Fibroblast of peridontal ligament (primary cell): ENCODE measurements around the gene KNOP1.
"Not testable (repeated sequence)": the region's sequence is repeated elsewhere in the genome, so short reads cannot be mapped to it uniquely, and the experiment has no call there.

Source experiments
- DNase-seq: peaks from one replicate; pipeline ENCODE4 v3.0.0-alpha.2; 2010; ENCODE audit errors: extremely low read depth

Gene KNOP1

DNA sequence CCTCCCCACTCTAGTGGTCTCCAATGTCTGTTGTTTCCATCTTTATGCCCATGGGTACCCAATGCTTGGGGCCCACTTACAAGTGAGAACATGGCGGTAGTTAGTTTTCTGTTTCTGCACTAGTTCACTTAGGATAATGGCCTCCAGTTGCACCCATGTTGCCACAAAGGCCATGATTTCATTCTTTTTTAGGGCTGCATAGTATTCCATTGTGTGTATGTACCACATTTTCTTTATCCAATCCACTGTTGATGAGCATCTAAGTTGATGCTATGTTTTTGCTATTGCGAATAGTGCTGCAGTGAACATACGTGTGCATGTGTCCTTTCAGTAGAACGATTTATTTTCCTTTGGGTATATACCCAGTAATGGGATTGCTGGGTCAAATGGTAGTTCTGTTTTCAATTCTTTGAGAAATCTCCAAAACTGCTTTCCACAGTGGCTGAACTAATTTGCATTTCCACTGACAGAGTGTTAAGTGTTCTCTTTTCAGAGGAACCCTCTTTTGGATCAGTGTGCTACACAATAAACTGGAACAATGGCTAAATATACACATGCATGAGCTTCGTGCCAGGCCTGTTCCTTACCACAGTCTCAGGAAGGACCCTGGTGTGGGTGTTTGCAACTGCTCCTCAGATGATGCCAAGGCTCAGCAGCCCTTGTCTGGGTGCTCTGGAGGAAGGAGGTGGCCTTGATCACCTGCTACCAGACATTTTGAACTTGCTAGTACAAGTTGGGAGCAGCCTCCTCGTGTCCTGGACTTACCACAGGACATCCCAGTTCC, 34.4 kb downstream of the KNOP1 start:
- DNase-seq, result no peak

DNA sequence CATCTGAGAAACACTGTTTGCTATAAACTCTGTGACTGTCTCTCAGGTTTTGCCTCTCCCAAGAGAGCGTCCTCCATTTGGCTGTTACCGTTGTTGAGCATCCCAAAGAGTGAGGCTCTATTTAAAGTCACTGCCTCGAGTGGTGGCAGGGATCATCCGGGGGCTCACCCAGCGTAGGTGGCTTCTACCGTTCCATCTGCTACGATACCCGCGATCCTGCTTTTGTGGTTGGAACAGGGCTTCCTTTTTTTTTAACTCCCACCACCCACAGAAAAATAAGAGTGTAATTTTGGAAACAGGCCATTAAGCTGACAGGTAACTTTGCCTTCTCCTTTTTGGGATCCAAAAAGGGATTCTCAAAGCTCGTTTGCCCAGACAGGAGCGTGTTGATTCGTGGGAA, 36.4 kb downstream of the KNOP1 start:
- no peak for DNase-seq

- DNase-seq, result no peak
These were observed 37.1 kb downstream of the KNOP1 start for GRCh38 chr16:19680881-19681340.

DNA sequence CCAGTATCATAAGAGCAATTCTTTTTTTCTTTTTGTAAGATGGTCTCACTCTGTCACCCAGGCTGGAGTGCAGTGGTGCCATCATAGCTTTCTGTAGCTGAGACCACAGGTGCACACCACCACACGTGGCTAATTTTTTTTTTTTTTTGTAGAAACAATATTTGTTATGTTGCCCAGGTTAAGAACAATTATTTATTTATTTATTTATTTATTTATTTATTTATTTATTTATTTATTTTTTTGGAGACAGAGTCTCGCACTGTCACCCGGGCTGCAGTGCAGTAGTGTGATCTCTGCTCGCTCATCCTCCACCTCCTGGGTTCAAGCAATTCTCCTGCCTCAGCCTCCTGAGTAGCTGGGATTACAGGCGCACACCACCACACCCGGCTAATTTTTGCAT, 38.7 kb downstream of the KNOP1 start:
- DNase-seq, result not testable (repeated sequence)

- peak; percentile 85 for DNase-seq
These were observed 39.2 kb downstream of the KNOP1 start for GRCh38 chr16:19678804-19679203.

DNA sequence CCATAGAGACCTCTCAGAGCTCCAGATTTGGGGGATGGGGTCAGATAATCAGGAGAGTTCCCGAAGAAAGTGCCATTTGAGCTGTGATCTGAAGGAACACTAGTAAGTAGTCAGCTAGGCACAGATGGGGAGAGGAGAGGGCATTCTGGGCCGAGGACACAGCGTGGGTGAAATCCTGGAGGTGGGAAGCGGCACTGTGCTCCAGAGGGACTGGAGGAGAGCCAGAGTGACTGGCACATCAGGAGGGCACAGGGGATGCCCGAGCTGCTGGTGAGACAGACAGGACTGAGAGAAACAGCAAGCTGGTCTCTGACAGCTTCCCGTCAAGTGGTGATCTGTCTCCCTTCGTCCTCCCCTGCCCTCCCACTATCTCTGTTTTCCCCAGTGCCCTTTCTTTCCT, 40.6 kb downstream of the KNOP1 start:
- DNase-seq, result no peak

DNA sequence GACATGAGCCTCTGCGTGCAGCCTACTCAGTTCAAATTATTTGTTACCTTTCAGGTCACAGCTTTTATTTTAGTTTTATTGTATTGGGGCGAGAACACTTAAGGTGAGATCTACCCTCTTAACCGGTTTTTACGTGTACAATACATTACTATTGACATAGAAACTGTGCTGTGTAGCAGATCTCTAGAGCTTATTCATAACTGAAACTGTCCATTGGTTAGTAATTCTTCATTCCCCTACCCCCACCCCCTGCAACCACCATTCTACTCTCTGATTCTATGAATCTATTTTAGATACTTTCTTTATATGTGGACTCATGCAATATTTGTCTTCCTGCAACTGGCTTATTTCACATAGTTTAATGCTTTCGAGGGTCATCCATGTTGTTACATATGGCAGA, 43.5 kb downstream of the KNOP1 start:
- DNase-seq, result no peak

DNA sequence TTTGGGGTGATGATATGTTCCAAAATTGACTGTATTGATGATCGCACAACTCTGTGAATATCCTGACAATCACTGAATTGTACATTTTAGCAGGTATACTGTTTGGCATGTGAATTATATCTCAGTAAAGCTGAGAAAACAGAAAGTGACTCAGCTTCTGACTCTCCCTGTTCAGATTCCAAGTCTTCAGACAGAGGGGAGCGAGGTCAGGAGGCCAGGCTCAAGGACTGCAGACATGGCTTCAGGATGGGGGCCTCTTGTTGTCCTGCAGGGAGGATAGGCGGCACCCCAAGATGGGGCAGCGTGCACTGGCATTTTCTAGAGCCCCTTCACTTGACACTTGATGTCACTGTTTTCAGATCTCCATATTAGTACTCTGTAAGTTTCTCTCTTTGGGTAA, 45.6 kb downstream of the KNOP1 start:
- no peak for DNase-seq

- no peak for DNase-seq
These were observed 51.5 kb downstream of the KNOP1 start for GRCh38 chr16:19666477-19666876.

GRCh38 chr16:19665313-19665712, 52.7 kb downstream of the KNOP1 start:
- DNase-seq, result not testable (repeated sequence)

GRCh38 chr16:19664166-19664565, 53.9 kb downstream of the KNOP1 start:
- DNase-seq, result no peak

- DNase-seq, result no peak
These were observed 55.7 kb downstream of the KNOP1 start for GRCh38 chr16:19662351-19662750.

- no peak for DNase-seq
These were observed 57.6 kb downstream of the KNOP1 start for GRCh38 chr16:19660432-19660831.

DNA sequence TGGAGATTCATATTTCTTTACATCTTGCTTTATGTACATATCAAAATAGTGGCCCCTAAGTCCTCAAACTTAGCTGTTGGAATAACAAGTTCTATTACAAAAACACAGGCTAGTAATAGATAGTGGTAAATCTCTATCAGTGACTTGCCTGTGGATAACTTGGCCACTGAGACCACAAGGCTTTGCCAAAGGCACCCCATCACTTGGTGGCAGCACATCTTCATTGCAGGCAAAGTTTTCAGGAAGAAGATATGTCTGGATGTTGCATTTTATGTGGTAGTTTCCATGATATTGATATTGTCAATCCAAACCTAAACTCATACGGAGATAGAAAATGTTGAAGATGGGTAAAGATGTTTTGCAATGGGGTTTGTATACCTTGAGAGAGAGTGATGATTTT, 58.5 kb downstream of the KNOP1 start:
- peak; percentile 21 for DNase-seq

DNA sequence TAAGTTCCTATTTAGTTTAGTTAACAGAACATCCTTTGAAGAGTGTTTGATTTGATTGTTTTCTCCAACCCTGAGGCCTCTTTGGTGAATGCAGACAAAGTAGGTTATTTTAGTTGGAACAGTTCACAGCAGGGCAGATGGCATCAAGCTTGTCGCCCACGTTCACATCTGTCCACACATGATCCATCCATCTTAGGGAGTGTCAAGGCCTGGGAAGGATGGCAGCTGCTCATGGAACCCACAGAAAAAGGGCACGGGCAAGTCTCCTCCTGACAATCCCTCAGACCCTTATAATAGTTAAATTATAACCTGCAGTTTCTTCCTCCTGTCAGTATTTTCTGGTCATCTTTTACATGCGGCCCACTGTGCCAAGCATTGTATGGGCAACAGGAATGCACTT, 60.2 kb downstream of the KNOP1 start:
- DNase-seq, result no peak

DNA sequence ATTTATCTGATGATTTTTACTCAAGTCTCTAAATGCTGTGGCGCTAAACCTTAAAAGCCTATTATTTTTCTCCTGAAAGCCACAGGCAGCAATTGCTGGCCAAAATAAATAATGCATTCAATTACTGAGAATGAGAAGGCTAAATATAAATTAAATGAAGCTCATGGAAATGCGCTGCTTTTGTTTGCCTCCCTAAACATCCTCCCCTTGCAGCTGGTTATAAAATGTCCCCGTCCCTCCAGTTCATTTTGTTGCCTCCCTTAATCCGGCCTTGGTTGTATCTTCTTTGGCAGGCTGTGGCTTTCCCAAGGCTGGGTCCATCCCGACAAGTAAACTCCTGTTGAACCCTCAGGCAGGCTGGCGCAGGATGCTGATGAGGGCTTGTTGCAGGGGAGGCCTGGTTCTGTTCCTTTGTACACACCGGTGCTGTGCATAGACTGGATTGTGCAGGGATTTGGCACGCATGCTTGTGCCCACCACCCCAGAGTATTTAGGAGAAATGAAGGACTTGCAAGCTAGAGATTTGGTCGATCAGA, 62.7 kb downstream of the KNOP1 start:
- no peak for DNase-seq

DNA sequence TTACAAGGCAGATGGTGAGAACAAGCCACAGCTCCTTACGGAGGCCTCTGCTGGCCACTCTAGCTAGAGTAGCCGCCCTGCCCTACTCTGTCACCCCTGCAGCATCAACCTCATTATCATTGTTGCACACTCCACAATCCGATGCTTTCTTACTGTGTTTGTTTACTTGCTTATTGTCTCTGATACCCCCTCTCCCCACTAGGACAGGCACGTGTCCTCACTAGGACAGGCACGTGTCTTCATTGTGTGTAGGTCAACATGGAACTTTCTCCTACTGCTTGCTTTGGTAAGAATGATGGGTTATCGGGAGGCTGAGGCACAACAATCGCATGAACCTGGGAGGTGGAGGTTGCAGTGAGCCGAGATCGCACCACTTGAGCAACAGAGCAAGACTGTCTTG, 63.9 kb downstream of the KNOP1 start:
- DNase-seq, result no peak
